HFFc6 (cell line): ENCODE data around the gene TMEM256. TPM values are rescaled to one million over a fixed set of nuclear protein-coding genes. Genes with fewer than 3 reads are reported as not detected.

Experiments used
- DNase-seq: peaks from one replicate; pipeline ENCODE4 v3.0.0-alpha.2; 2018
- H3K27ac Mint-ChIP-seq: 2 replicates; pipeline ENCODE4 v1.8.0; 2020; ENCODE audit warnings: mild to moderate bottlenecking, mixed read lengths
- H3K27me3 Mint-ChIP-seq: 2 replicates; pipeline ENCODE4 v1.8.0; 2021; ENCODE audit warnings: mild to moderate bottlenecking, moderate library complexity, mixed read lengths; ENCODE audit not compliant: insufficient read depth
- H3K36me3 Mint-ChIP-seq: 2 replicates; pipeline ENCODE4 v1.8.0; 2021; ENCODE audit warnings: low read depth, mixed read lengths
- H3K4me1 Mint-ChIP-seq: 2 replicates; pipeline ENCODE4 v1.8.0; 2020; ENCODE audit warnings: low read depth, mixed read lengths
- H3K4me3 Mint-ChIP-seq: 2 replicates; pipeline ENCODE4 v1.8.0; 2020; ENCODE audit warnings: mild to moderate bottlenecking, moderate library complexity, mixed read lengths
- H3K9me3 Mint-ChIP-seq: 2 replicates; pipeline ENCODE4 v1.8.0; 2020; ENCODE audit warnings: mild to moderate bottlenecking, mixed read lengths
- CTCF ChIP-seq: fragments of 200-600 bp; sonication (generic); IDR thresholded peaks from 2 replicates; pipeline ENCODE4 v1.5.0; 2021; ENCODE audit warnings: antibody characterized with exemption, mild to moderate bottlenecking
- total RNA-seq, 6 experiments: library from RNA; stranded (reverse); fragmentation: NEBNext Ultra II Directional; extraction: Animal tissue kit (Norgen Biotek cat#: 25700); gene quantifications; 2 replicates in 1 of 6; 3 replicates in 5 of 6; pipeline ENCODE4 v1.2.3, GENCODE V29; 2021

TMEM256 gene
- total RNA-seq, 6 experiments from 2014 or later = 52.2 to 79.1 (median 72.3) TPM

- Mint-ChIP-seq H3K4me3 (no peak overlapping the region), H3K27me3 (peaks cover 4% of the 10 kb centered on the region), H3K36me3 (peaks cover 27% of the 10 kb centered on the region), H3K4me1 (peaks cover 16% of the 10 kb centered on the region), H3K27ac (no peak overlapping the region), H3K9me3 (no peaks in the 10 kb centered on the region)
- no peak for TF ChIP-seq CTCF
- DNase-seq = no peak
Measured at GRCh38 chr17:7411427-7411750, 7.5 kb upstream of the TMEM256 start.

- Mint-ChIP-seq H3K27ac (no peak overlapping the region), H3K27me3 (peaks cover 2% of the 10 kb centered on the region), H3K4me1 (peaks cover 21% of the 10 kb centered on the region), H3K9me3 (no peaks in the 10 kb centered on the region), H3K4me3 (no peak overlapping the region), H3K36me3 (peaks cover 23% of the 10 kb centered on the region)
- DNase-seq = no peak
- TF ChIP-seq CTCF = no peak
Measured at GRCh38 chr17:7410634-7411426, 6.9 kb upstream of the TMEM256 start.

GRCh38 chr17:7409716-7410115, 5.8 kb upstream of the TMEM256 start:
- DNase-seq = no peak
- Mint-ChIP-seq H3K4me3 (no peak overlapping the region), H3K27me3 (peaks cover 2% of the 10 kb centered on the region), H3K36me3 (peaks cover 17% of the 10 kb centered on the region), H3K27ac (no peak overlapping the region), H3K4me1 (peaks cover 25% of the 10 kb centered on the region), H3K9me3 (no peaks in the 10 kb centered on the region)
- no peak for TF ChIP-seq CTCF

- Mint-ChIP-seq H3K36me3 (peaks cover 17% of the 10 kb centered on the region), H3K27me3 (peaks cover 2% of the 10 kb centered on the region), H3K9me3 (no peaks in the 10 kb centered on the region), H3K4me1 (peaks cover 25% of the 10 kb centered on the region), H3K4me3 (no peak overlapping the region), H3K27ac (no peak overlapping the region)
- DNase-seq = no peak
- no peak for TF ChIP-seq CTCF
Measured at GRCh38 chr17:7408863-7409262, 5.0 kb upstream of the TMEM256 start.

- no peak for TF ChIP-seq CTCF
- DNase-seq = no peak
- Mint-ChIP-seq H3K36me3 (peaks cover 17% of the 10 kb centered on the region), H3K4me3 (no peak overlapping the region), H3K4me1 (peaks cover 23% of the 10 kb centered on the region), H3K9me3 (no peaks in the 10 kb centered on the region), H3K27me3 (peaks cover 2% of the 10 kb centered on the region), H3K27ac (no peak overlapping the region)
Measured at GRCh38 chr17:7408252-7408727, 4.4 kb upstream of the TMEM256 start.
